Measurements from ENCODE around the gene B4GALNT1. TPM values are rescaled to one million over a fixed set of nuclear protein-coding genes. Genes with fewer than 3 reads are reported as not detected.

Gene B4GALNT1
- total RNA-seq, 3 donors from 2014 or later (not counting 1 experiment from before 2014, with no cell fraction given) = 0.38 to 0.59 (median 0.48) TPM

DNA sequence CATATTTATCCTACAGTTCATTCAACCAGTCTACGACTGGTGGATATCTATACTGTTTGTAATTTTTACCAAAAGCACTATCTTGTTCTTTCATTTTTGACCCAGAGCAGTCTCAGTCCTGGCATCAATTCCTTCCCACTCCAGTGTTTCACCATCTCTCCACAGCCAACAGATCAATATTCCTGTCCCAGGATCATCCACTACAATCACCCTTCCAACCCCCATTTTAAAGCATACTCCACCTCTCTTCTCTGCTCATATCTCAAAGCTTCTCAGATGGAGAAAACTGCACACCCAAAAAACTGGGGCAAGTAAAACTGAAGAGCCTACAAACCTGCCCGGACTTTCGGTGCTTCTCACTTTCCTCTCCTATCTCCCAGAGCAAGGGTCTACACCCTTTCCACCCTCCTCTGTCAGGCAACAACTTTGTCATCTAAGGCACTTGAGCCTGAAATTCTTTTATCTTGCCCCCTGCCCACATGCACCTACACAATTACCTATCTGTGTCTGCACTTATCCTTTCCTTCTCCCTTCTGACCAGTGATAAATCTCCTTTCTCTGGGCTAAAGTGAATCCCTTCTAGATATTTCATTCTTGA lies 46.1 kb downstream of the B4GALNT1 start:
- H3K4me3 Mint-ChIP-seq = no peak overlapping the region
- H3K27ac Mint-ChIP-seq = no peak overlapping the region
- peaks cover 13 to 17% of the 10 kb centered on the region in 2 donors for H3K27me3 Mint-ChIP-seq (ENCODE audit: low read depth in 2 of 2)
- 93% methylated on average over 3 of the region's 3 CpGs for WGBS (ENCODE audit: insufficient coverage)
- DNase-seq (no peak), ATAC-seq (no peak)
- intact Hi-C loops (cut with micrococcal nuclease) = no loop called here
- no peaks in the 10 kb centered on the region for H3K9me3 Mint-ChIP-seq
- Histone ChIP-seq H3K4me3 (ENCODE audit: low read length) (no peak overlapping the region), H3K27me3 (ENCODE audit: control insufficient read depth, insufficient read depth, low read length) (peaks cover 3% of the 10 kb centered on the region), H3K27ac (ENCODE audit: low read length) (no peak overlapping the region), H3K9me3 (ENCODE audit: control insufficient read depth, insufficient read depth, low read length) (no peaks in the 10 kb centered on the region), H3K36me3 (ENCODE audit: control insufficient read depth, insufficient read depth, low read length) (no peaks in the 10 kb centered on the region), H3K4me1 (ENCODE audit: control insufficient read depth, insufficient read depth, low read length) (peaks cover 15% of the 10 kb centered on the region)
- peaks cover 21 to 24% of the 10 kb centered on the region in 2 donors for H3K4me1 Mint-ChIP-seq
- TF ChIP-seq, protein P1, sequence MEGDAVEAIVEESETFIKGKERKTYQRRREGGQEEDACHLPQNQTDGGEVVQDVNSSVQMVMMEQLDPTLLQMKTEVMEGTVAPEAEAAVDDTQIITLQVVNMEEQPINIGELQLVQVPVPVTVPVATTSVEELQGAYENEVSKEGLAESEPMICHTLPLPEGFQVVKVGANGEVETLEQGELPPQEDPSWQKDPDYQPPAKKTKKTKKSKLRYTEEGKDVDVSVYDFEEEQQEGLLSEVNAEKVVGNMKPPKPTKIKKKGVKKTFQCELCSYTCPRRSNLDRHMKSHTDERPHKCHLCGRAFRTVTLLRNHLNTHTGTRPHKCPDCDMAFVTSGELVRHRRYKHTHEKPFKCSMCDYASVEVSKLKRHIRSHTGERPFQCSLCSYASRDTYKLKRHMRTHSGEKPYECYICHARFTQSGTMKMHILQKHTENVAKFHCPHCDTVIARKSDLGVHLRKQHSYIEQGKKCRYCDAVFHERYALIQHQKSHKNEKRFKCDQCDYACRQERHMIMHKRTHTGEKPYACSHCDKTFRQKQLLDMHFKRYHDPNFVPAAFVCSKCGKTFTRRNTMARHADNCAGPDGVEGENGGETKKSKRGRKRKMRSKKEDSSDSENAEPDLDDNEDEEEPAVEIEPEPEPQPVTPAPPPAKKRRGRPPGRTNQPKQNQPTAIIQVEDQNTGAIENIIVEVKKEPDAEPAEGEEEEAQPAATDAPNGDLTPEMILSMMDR (IDR thresholded peaks at IDR 0.05) = no peak
- H3K36me3 Mint-ChIP-seq = peaks cover 6% of the 10 kb centered on the region

DNA sequence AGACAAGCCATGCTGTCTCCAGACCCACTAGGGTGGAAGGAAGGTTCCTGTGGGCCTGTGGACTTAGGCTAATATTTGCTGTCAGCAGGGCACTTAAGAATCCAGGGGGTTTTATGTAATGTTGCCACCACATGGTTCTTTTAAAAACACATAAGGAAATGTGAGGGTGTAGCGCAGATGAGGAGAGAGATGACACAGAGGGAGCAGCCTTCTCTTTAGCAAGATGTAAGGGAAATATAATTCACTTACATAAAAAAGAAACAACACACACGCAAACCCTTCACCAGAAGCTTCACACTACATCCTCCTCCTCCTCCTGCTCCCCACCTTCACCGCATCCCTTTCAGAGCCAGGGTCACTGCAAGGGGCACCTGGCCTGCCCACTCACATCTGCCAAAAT lies 46.9 kb downstream of the B4GALNT1 start:
- Histone ChIP-seq H3K36me3 (ENCODE audit: control insufficient read depth, insufficient read depth, low read length) (no peaks in the 10 kb centered on the region), H3K9me3 (ENCODE audit: control insufficient read depth, insufficient read depth, low read length) (no peaks in the 10 kb centered on the region), H3K4me1 (ENCODE audit: control insufficient read depth, insufficient read depth, low read length) (peaks cover 7% of the 10 kb centered on the region), H3K27ac (ENCODE audit: low read length) (no peak overlapping the region), H3K4me3 (ENCODE audit: low read length) (no peak overlapping the region), H3K27me3 (ENCODE audit: control insufficient read depth, insufficient read depth, low read length) (peaks cover 3% of the 10 kb centered on the region)
- no peak for ATAC-seq
- H3K36me3 Mint-ChIP-seq = peaks cover 6% of the 10 kb centered on the region
- TF ChIP-seq, protein P1 (IDR thresholded peaks at IDR 0.05) = no peak
- DNase-seq = no peak
- WGBS (ENCODE audit: insufficient coverage) = 81% methylated on average over 2 of the region's 3 CpGs
- H3K4me1 Mint-ChIP-seq = peaks cover 14 to 16% of the 10 kb centered on the region in 2 donors
- peaks cover 13 to 17% of the 10 kb centered on the region in 2 donors for H3K27me3 Mint-ChIP-seq (ENCODE audit: low read depth in 2 of 2)
- H3K27ac Mint-ChIP-seq = no peak overlapping the region
- no peaks in the 10 kb centered on the region for H3K9me3 Mint-ChIP-seq
- intact Hi-C loops (cut with micrococcal nuclease) = no loop called here
- H3K4me3 Mint-ChIP-seq = no peak overlapping the region

DNA sequence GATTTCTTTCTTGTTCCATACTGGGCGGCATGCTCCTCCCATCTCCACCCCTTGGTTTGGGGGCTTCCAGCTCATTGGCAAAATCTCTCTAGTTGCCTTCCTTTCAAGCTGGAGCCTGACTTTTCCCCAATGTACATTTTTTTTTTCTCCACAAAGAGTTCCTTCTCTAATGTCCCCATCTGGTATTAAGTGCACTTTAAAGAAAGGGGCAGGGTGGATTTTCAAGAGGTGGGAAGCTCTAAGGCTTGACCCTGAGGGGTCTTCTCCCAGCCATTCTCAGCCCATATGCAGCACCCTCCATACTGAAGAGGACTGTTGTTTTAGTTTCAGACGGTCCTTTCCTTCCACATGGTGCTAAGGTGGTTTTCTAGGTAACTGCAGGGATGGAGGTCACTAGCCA lies 47.8 kb downstream of the B4GALNT1 start:
- H3K27me3 ChIP-seq (ENCODE audit: control insufficient read depth, insufficient read depth, low read length) = peaks cover 3% of the 10 kb centered on the region
- peaks cover 6% of the 10 kb centered on the region for H3K36me3 Mint-ChIP-seq
- no peaks in the 10 kb centered on the region for H3K36me3 ChIP-seq (ENCODE audit: control insufficient read depth, insufficient read depth, low read length)
- intact Hi-C loops (cut with micrococcal nuclease) = no loop called here
- H3K27ac ChIP-seq (ENCODE audit: low read length) = no peak overlapping the region
- H3K9me3 Mint-ChIP-seq = no peaks in the 10 kb centered on the region
- no peak overlapping the region for H3K4me3 ChIP-seq (ENCODE audit: low read length)
- no peak overlapping the region for H3K4me3 Mint-ChIP-seq
- no peak for DNase-seq
- ATAC-seq = no peak
- H3K27ac Mint-ChIP-seq = no peak overlapping the region
- TF ChIP-seq, protein P1 (IDR thresholded peaks at IDR 0.05) = no peak
- H3K27me3 Mint-ChIP-seq (ENCODE audit: low read depth in 2 of 2) = peaks cover 13 to 20% of the 10 kb centered on the region in 2 donors
- H3K4me1 ChIP-seq (ENCODE audit: control insufficient read depth, insufficient read depth, low read length) = peaks cover under 1% of the 10 kb centered on the region
- WGBS (ENCODE audit: insufficient coverage) = 80% methylated on average over 2 of the region's 2 CpGs
- no peaks in the 10 kb centered on the region for H3K9me3 ChIP-seq (ENCODE audit: control insufficient read depth, insufficient read depth, low read length)
- peaks cover 9 to 10% of the 10 kb centered on the region in 2 donors for H3K4me1 Mint-ChIP-seq

DNA sequence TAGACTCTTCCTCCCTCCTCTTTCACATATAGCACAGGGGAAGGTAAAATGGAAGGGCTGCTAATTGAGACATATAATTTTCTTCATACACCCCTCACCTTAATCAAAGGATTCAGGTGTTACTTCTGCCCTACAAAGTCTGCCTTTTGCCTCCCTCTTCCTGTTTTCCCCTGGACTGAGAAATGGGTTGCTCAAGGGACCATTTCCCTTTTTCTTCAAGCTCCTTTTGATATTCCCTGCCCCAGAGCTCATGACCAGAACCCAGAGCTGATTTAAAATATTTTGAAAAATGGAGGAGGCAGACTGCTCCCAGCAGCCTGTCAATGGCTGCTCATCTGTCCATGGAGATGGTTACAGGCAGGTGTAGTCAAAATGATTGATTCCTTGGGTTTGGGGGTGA lies 48.3 kb downstream of the B4GALNT1 start:
- H3K4me1 Mint-ChIP-seq = peaks cover 8 to 9% of the 10 kb centered on the region in 2 donors
- peaks cover 6% of the 10 kb centered on the region for H3K36me3 Mint-ChIP-seq
- H3K4me3 Mint-ChIP-seq = no peak overlapping the region
- Histone ChIP-seq H3K4me1 (ENCODE audit: control insufficient read depth, insufficient read depth, low read length) (no peaks in the 10 kb centered on the region), H3K27ac (ENCODE audit: low read length) (no peak overlapping the region), H3K4me3 (ENCODE audit: low read length) (no peak overlapping the region), H3K27me3 (ENCODE audit: control insufficient read depth, insufficient read depth, low read length) (peaks cover 3% of the 10 kb centered on the region), H3K9me3 (ENCODE audit: control insufficient read depth, insufficient read depth, low read length) (no peaks in the 10 kb centered on the region), H3K36me3 (ENCODE audit: control insufficient read depth, insufficient read depth, low read length) (no peaks in the 10 kb centered on the region)
- intact Hi-C loops (cut with micrococcal nuclease) = no loop called here
- DNase-seq (no peak), ATAC-seq (no peak)
- no peaks in the 10 kb centered on the region for H3K9me3 Mint-ChIP-seq
- H3K27me3 Mint-ChIP-seq (ENCODE audit: low read depth in 2 of 2) = peaks cover 13 to 20% of the 10 kb centered on the region in 2 donors
- TF ChIP-seq, protein P1 (IDR thresholded peaks at IDR 0.05) = no peak
- no peak overlapping the region for H3K27ac Mint-ChIP-seq
